Neural progenitor cell (in vitro differentiated cells): Measurements from ENCODE around the gene SPATA25. TPM values are rescaled to one million over a fixed set of nuclear protein-coding genes. Genes with fewer than 3 reads are reported as not detected.

Experiments used
- DNase-seq: peaks from one replicate; pipeline ENCODE4 v3.0.0-alpha.2; 2016; ENCODE audit warnings: low spot score
- H2AFZ ChIP-seq: fragments of 200-600 bp; sonication (generic); replicated peaks from 2 replicates; pipeline ENCODE4 v1.6.1; 2016; ENCODE audit warnings: antibody characterized with exemption
- H3F3A ChIP-seq: fragments of 200-600 bp; sonication (generic); 2 replicates; pipeline ENCODE4 v1.6.1; 2016; ENCODE audit warnings: antibody characterized with exemption, low read depth
- H3K27ac ChIP-seq: fragments of 200-600 bp; sonication (generic); 2 replicates; pipeline ENCODE4 v1.5.1; 2016; ENCODE audit warnings: mild to moderate bottlenecking
- H3K27me3 ChIP-seq: fragments of 200-600 bp; sonication (generic); 2 replicates; pipeline ENCODE4 v1.6.1; 2016; ENCODE audit warnings: mild to moderate bottlenecking, moderate library complexity
- H3K36me3 ChIP-seq: fragments of 200-600 bp; sonication (generic); 2 replicates; pipeline ENCODE4 v1.5.1; 2016
- H3K4me1 ChIP-seq: fragments of 200-600 bp; sonication (generic); 2 replicates; pipeline ENCODE4 v1.6.1; 2016; ENCODE audit warnings: mixed run types
- H3K4me2 ChIP-seq: fragments of 200-600 bp; sonication (generic); 2 replicates; pipeline ENCODE4 v1.6.1; 2016
- H3K4me3 ChIP-seq: fragments of 200-600 bp; sonication (generic); 2 replicates; pipeline ENCODE4 v1.5.1; 2016
- H3K79me2 ChIP-seq: fragments of 200-600 bp; sonication (generic); 2 replicates; pipeline ENCODE4 v1.6.1; 2016; ENCODE audit warnings: low read depth
- H3K9ac ChIP-seq: fragments of 200-600 bp; sonication (generic); 2 replicates; pipeline ENCODE4 v1.6.1; 2016
- H3K9me3 ChIP-seq: fragments of 200-600 bp; sonication (generic); 2 replicates; pipeline ENCODE4 v1.5.1; 2016; ENCODE audit warnings: low read depth
- H4K20me1 ChIP-seq: fragments of 200-600 bp; sonication (generic); 2 replicates; pipeline ENCODE4 v1.6.1; 2016; ENCODE audit warnings: low read depth
- H3K27ac Mint-ChIP-seq: 3 replicates; pipeline ENCODE4 v1.8.0; 2021; ENCODE audit warnings: mixed read lengths
- H3K27me3 Mint-ChIP-seq: 2 replicates; pipeline ENCODE4 v1.8.0; 2022; ENCODE audit warnings: low read depth, mild to moderate bottlenecking, inconsistent platforms, moderate library complexity, mixed read lengths; ENCODE audit not compliant: insufficient read depth
- H3K36me3 Mint-ChIP-seq: 3 replicates; pipeline ENCODE4 v1.8.0; 2021; ENCODE audit warnings: mixed read lengths
- H3K4me1 Mint-ChIP-seq: 3 replicates; pipeline ENCODE4 v1.8.0; 2021; ENCODE audit warnings: mixed read lengths
- H3K4me3 Mint-ChIP-seq: 3 replicates; pipeline ENCODE4 v1.8.0; 2021; ENCODE audit warnings: mild to moderate bottlenecking, moderate library complexity, mixed read lengths
- H3K9me3 Mint-ChIP-seq: 3 replicates; pipeline ENCODE4 v1.8.0; 2020; ENCODE audit warnings: mixed read lengths
- CTCF ChIP-seq: fragments of 200-600 bp; sonication (generic); IDR thresholded peaks from 2 replicates; pipeline ENCODE4 v1.5.1; 2017; ENCODE audit warnings: antibody characterized with exemption, mild to moderate bottlenecking
- EZH2 ChIP-seq: fragments of 200-600 bp; sonication (generic); IDR thresholded peaks from 2 replicates; pipeline ENCODE4 v1.6.1; 2017; ENCODE audit warnings: antibody characterized with exemption, mild to moderate bottlenecking, moderate library complexity
- EZH2phosphoT487 ChIP-seq: fragments of 200-600 bp; sonication (generic); IDR thresholded peaks from 2 replicates; pipeline ENCODE4 v1.6.1; 2017; ENCODE audit warnings: antibody characterized with exemption
- total RNA-seq: library from RNA; depleted of rRNA; stranded (reverse); fragments of >200 nt; gene quantifications from 2 replicates; pipeline ENCODE4 v1.2.3, GENCODE V29; 2015; ENCODE audit warnings: low replicate concordance

Gene SPATA25
- total RNA-seq, 1 donor from 2014 or later, result 0.54 TPM

GRCh38 chr20:45843506-45843905, 43.9 kb downstream of the SPATA25 start:
- Histone ChIP-seq H3K4me3 (no peak overlapping the region), H3K9me3 (no peaks in the 10 kb centered on the region), H3K79me2 (no peaks in the 10 kb centered on the region), H2AFZ (no peak overlapping the region), H3K9ac (no peak overlapping the region), H3K27me3 (no peaks in the 10 kb centered on the region), H3K4me2 (no peak overlapping the region), H4K20me1 (no peaks in the 10 kb centered on the region), H3K4me1 (no peaks in the 10 kb centered on the region), H3K36me3 (no peaks in the 10 kb centered on the region), H3F3A (no peaks in the 10 kb centered on the region), H3K27ac (no peak overlapping the region)
- H3K4me3 Mint-ChIP-seq, result no peak overlapping the region
- no peaks in the 10 kb centered on the region for H3K4me1 Mint-ChIP-seq
- no peaks in the 10 kb centered on the region for H3K27me3 Mint-ChIP-seq
- TF ChIP-seq CTCF (no peak), EZH2phosphoT487 (no peak), EZH2 (no peak)
- H3K27ac Mint-ChIP-seq, result no peak overlapping the region
- no peak for DNase-seq
- H3K36me3 Mint-ChIP-seq, result peaks cover 7% of the 10 kb centered on the region
- H3K9me3 Mint-ChIP-seq, result no peaks in the 10 kb centered on the region

- Histone ChIP-seq H3K79me2 (no peaks in the 10 kb centered on the region), H3K27ac (no peak overlapping the region), H3K4me1 (no peaks in the 10 kb centered on the region), H3K4me3 (no peak overlapping the region), H3K36me3 (no peaks in the 10 kb centered on the region), H3K4me2 (no peak overlapping the region), H3K9me3 (no peaks in the 10 kb centered on the region), H3F3A (no peaks in the 10 kb centered on the region), H4K20me1 (peaks cover 3% of the 10 kb centered on the region), H3K27me3 (no peaks in the 10 kb centered on the region), H3K9ac (no peak overlapping the region), H2AFZ (no peak overlapping the region)
- Mint-ChIP-seq H3K36me3 (peaks cover 7% of the 10 kb centered on the region), H3K9me3 (no peaks in the 10 kb centered on the region), H3K27me3 (no peaks in the 10 kb centered on the region), H3K4me1 (no peaks in the 10 kb centered on the region), H3K27ac (no peak overlapping the region), H3K4me3 (no peak overlapping the region)
- no peak for DNase-seq
- TF ChIP-seq EZH2phosphoT487, result no peak
- no peak for TF ChIP-seq CTCF
- TF ChIP-seq EZH2, result no peak
These were observed 45.1 kb downstream of the SPATA25 start for GRCh38 chr20:45842169-45842812.

- H3K36me3 Mint-ChIP-seq, result peaks cover 7% of the 10 kb centered on the region
- H3K4me3 Mint-ChIP-seq, result no peak overlapping the region
- H3K9me3 Mint-ChIP-seq, result no peaks in the 10 kb centered on the region
- Histone ChIP-seq H2AFZ (no peak overlapping the region), H3K9me3 (no peaks in the 10 kb centered on the region), H3K36me3 (no peaks in the 10 kb centered on the region), H3K9ac (no peak overlapping the region), H3K4me1 (no peaks in the 10 kb centered on the region), H3K4me2 (no peak overlapping the region), H4K20me1 (peaks cover 3% of the 10 kb centered on the region), H3K27ac (no peak overlapping the region), H3F3A (no peaks in the 10 kb centered on the region), H3K27me3 (no peaks in the 10 kb centered on the region), H3K79me2 (no peaks in the 10 kb centered on the region), H3K4me3 (no peak overlapping the region)
- H3K27me3 Mint-ChIP-seq, result no peaks in the 10 kb centered on the region
- no peak for DNase-seq
- TF ChIP-seq EZH2phosphoT487 (no peak), EZH2 (no peak), CTCF (no peak)
- H3K4me1 Mint-ChIP-seq, result peaks cover 2% of the 10 kb centered on the region
- H3K27ac Mint-ChIP-seq, result no peak overlapping the region
These were observed 45.9 kb downstream of the SPATA25 start for GRCh38 chr20:45841407-45842129.
